Measurements from ENCODE around the gene DCTN2.
"Not testable (repeated sequence)": the region's sequence is repeated elsewhere in the genome, so short reads cannot be mapped to it uniquely, and the experiment has no call there.

DCTN2 gene

DNA sequence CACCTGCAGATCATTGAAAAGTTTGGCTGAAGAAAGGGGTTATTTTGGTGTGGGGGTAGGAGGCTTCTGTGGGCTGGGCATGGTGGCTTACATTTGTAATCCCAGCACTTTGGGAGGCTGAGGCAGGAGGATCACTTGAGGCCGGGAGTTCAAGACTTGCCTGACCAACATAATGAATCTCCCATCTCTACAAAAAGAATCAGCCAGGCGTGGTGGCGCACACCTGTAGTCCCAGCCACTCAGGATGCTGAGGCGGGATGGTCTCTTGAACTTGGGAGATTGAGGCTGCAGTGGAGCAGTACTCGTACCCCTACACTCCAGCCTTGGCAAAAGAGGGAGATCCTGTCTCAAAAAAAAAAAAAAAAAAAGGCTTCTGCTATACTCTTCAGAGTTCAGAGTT is 33.7 kb downstream of the DCTN2 start:
- H3K4me1 Mint-ChIP-seq: peaks cover 11% of the 10 kb centered on the region
- no peak for DNase-seq
- peaks cover 75% of the 10 kb centered on the region for H3K36me3 Mint-ChIP-seq (ENCODE audit: low read depth)
- no peak overlapping the region for H3K4me3 Mint-ChIP-seq
- H3K27ac Mint-ChIP-seq: no peak overlapping the region
- H3K9me3 Mint-ChIP-seq: no peaks in the 10 kb centered on the region
- no peaks in the 10 kb centered on the region for H3K27me3 Mint-ChIP-seq
- ATAC-seq: no peak

DNA sequence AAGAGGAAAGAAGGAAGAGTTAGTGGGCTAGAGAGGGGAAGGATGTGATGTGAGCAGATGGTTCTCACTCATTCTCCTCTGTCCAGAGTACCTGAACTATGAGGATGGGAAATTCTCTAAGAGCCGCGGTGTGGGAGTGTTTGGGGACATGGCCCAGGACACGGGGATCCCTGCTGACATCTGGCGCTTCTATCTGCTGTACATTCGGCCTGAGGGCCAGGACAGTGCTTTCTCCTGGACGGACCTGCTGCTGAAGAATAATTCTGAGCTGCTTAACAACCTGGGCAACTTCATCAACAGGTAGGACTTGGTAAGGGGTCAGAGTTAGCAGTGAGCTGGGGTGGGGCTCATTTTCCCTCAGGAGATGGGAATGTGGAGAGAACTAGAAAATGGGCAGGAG is 34.3 kb downstream of the DCTN2 start:
- peak overlapping the region; percentile 70 for H3K27ac Mint-ChIP-seq
- no peak overlapping the region for H3K4me3 Mint-ChIP-seq
- no peaks in the 10 kb centered on the region for H3K9me3 Mint-ChIP-seq
- DNase-seq: no peak
- H3K27me3 Mint-ChIP-seq: no peaks in the 10 kb centered on the region
- peaks cover 70% of the 10 kb centered on the region for H3K36me3 Mint-ChIP-seq (ENCODE audit: low read depth)
- ATAC-seq: no peak
- H3K4me1 Mint-ChIP-seq: peaks cover 7% of the 10 kb centered on the region

- no peak for DNase-seq
- no peak overlapping the region for H3K4me3 Mint-ChIP-seq
- no peaks in the 10 kb centered on the region for H3K9me3 Mint-ChIP-seq
- peaks cover 2% of the 10 kb centered on the region for H3K4me1 Mint-ChIP-seq
- no peak for ATAC-seq
- H3K27ac Mint-ChIP-seq: peak overlapping the region; percentile 70
- H3K36me3 Mint-ChIP-seq (ENCODE audit: low read depth): peaks cover 61% of the 10 kb centered on the region
- H3K27me3 Mint-ChIP-seq: no peaks in the 10 kb centered on the region
Measured at GRCh38 chr12:57511588-57512325, 35.2 kb downstream of the DCTN2 start.

- no peak overlapping the region for H3K27ac Mint-ChIP-seq
- H3K4me1 Mint-ChIP-seq: peaks cover 2% of the 10 kb centered on the region
- ATAC-seq: no peak
- no peaks in the 10 kb centered on the region for H3K9me3 Mint-ChIP-seq
- no peaks in the 10 kb centered on the region for H3K27me3 Mint-ChIP-seq
- no peak for DNase-seq
- H3K36me3 Mint-ChIP-seq (ENCODE audit: low read depth): peaks cover 61% of the 10 kb centered on the region
- H3K4me3 Mint-ChIP-seq: no peak overlapping the region
Measured at GRCh38 chr12:57511161-57511560, 35.8 kb downstream of the DCTN2 start.

DNA sequence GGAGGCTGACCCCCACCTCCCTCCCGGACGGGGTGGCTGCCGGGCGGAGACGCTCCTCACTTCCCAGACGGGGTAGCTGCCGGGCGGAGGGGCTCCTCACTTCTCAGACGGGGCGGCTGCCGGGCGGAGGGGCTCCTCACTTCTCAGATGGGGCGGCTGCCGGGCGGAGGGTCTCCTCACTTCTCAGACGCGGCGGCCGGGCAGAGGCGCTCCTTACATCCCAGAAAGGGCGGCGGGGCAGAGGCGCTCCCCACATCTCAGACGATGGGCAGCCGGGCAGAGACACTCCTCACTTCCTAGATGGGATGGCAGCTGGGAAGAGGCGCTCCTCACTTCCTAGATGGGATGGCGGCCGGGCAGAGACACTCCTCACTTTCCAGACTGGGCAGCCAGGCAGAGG is 39.2 kb downstream of the DCTN2 start:
- H3K27me3 Mint-ChIP-seq, ATAC-seq, H3K27ac Mint-ChIP-seq, H3K4me3 Mint-ChIP-seq, DNase-seq, H3K9me3 Mint-ChIP-seq, H3K4me1 Mint-ChIP-seq: not testable (repeated sequence)
- peaks cover 59% of the 10 kb centered on the region for H3K36me3 Mint-ChIP-seq (ENCODE audit: low read depth)

- H3K9me3 Mint-ChIP-seq, H3K27ac Mint-ChIP-seq, H3K4me1 Mint-ChIP-seq, ATAC-seq, DNase-seq, H3K4me3 Mint-ChIP-seq, H3K27me3 Mint-ChIP-seq: not testable (repeated sequence)
- peaks cover 54% of the 10 kb centered on the region for H3K36me3 Mint-ChIP-seq (ENCODE audit: low read depth)
Measured at GRCh38 chr12:57506541-57506940, 40.5 kb downstream of the DCTN2 start.

- ATAC-seq: not testable (repeated sequence)
Measured at GRCh38 chr12:57502311-57502969, 44.6 kb downstream of the DCTN2 start.

GRCh38 chr12:57500213-57500612 is 46.8 kb downstream of the DCTN2 start:
- DNase-seq (no peak), ATAC-seq (no peak)
- peaks cover 74% of the 10 kb centered on the region for H3K36me3 Mint-ChIP-seq (ENCODE audit: low read depth)
- peaks cover 4% of the 10 kb centered on the region for H3K4me1 Mint-ChIP-seq
- H3K27ac Mint-ChIP-seq: no peak overlapping the region
- no peaks in the 10 kb centered on the region for H3K9me3 Mint-ChIP-seq
- H3K4me3 Mint-ChIP-seq: no peak overlapping the region
- H3K27me3 Mint-ChIP-seq: no peaks in the 10 kb centered on the region

More at GRCh38 chr12:57502311-57502969, 44.6 kb downstream of the DCTN2 start:
- DNase-seq, H3K9me3 Mint-ChIP-seq, H3K4me3 Mint-ChIP-seq, H3K4me1 Mint-ChIP-seq, H3K27me3 Mint-ChIP-seq, H3K27ac Mint-ChIP-seq: not testable (repeated sequence)
- peaks cover 76% of the 10 kb centered on the region for H3K36me3 Mint-ChIP-seq (ENCODE audit: low read depth)

DNA sequence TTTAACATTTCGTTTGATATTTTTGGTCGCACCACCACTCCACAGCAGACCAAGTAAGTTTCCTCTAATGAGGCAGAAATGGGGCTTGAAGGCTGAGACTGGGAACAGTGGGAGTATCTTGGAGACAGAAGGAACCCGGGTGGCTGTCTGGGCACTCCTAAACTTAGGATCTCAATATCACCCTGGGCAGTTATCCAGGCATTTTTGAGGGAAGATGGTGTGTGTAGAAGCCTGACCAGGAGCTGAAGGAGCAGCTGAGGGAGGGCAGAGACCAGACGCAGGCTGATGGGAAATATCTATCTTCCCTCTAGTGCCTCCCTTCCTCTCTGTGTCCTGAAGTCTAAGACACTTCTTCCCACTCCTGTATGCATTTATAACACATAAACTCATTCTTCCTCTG is 48.4 kb downstream of the DCTN2 start:
- H3K36me3 Mint-ChIP-seq (ENCODE audit: low read depth): peaks cover 63% of the 10 kb centered on the region
- no peaks in the 10 kb centered on the region for H3K27me3 Mint-ChIP-seq
- ATAC-seq: no peak
- H3K27ac Mint-ChIP-seq: peak overlapping the region; percentile 30
- H3K4me1 Mint-ChIP-seq: peaks cover 3% of the 10 kb centered on the region
- H3K9me3 Mint-ChIP-seq: no peaks in the 10 kb centered on the region
- H3K4me3 Mint-ChIP-seq: no peak overlapping the region
- no peak for DNase-seq

DNA sequence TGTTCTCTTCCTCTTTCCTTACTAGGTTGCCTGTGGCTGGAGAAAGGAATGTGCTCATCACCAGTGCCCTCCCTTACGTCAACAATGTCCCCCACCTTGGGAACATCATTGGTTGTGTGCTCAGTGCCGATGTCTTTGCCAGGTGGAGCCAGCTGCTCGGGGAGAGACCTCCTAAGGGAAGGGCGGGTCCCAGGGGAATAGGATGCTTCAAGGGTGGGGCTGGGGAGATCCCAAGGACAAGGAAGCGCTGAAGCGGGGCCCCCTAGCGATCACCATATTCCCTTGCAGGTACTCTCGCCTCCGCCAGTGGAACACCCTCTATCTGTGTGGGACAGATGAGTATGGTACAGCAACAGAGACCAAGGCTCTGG is 48.9 kb downstream of the DCTN2 start:
- H3K4me3 Mint-ChIP-seq: no peak overlapping the region
- DNase-seq (no peak), ATAC-seq (no peak)
- H3K4me1 Mint-ChIP-seq: peaks cover 3% of the 10 kb centered on the region
- H3K27ac Mint-ChIP-seq: peak overlapping the region; percentile 30
- H3K27me3 Mint-ChIP-seq: no peaks in the 10 kb centered on the region
- peaks cover 60% of the 10 kb centered on the region for H3K36me3 Mint-ChIP-seq (ENCODE audit: low read depth)
- no peaks in the 10 kb centered on the region for H3K9me3 Mint-ChIP-seq

GRCh38 chr12:57497223-57498131 is 49.5 kb downstream of the DCTN2 start:
- DNase-seq (no peak), ATAC-seq (no peak)
- peaks cover 6% of the 10 kb centered on the region for H3K4me1 Mint-ChIP-seq
- peaks cover 63% of the 10 kb centered on the region for H3K36me3 Mint-ChIP-seq (ENCODE audit: low read depth)
- H3K9me3 Mint-ChIP-seq: no peaks in the 10 kb centered on the region
- H3K4me3 Mint-ChIP-seq: no peak overlapping the region
- H3K27ac Mint-ChIP-seq: no peak overlapping the region
- H3K27me3 Mint-ChIP-seq: no peaks in the 10 kb centered on the region

- H3K4me1 Mint-ChIP-seq: peaks cover 6% of the 10 kb centered on the region
- H3K27ac Mint-ChIP-seq: no peak overlapping the region
- peaks cover 64% of the 10 kb centered on the region for H3K36me3 Mint-ChIP-seq (ENCODE audit: low read depth)
- DNase-seq (no peak), ATAC-seq (no peak)
- no peaks in the 10 kb centered on the region for H3K9me3 Mint-ChIP-seq
- H3K4me3 Mint-ChIP-seq: no peak overlapping the region
- H3K27me3 Mint-ChIP-seq: no peaks in the 10 kb centered on the region
Measured at GRCh38 chr12:57496822-57497221, 50.2 kb downstream of the DCTN2 start.

DNA sequence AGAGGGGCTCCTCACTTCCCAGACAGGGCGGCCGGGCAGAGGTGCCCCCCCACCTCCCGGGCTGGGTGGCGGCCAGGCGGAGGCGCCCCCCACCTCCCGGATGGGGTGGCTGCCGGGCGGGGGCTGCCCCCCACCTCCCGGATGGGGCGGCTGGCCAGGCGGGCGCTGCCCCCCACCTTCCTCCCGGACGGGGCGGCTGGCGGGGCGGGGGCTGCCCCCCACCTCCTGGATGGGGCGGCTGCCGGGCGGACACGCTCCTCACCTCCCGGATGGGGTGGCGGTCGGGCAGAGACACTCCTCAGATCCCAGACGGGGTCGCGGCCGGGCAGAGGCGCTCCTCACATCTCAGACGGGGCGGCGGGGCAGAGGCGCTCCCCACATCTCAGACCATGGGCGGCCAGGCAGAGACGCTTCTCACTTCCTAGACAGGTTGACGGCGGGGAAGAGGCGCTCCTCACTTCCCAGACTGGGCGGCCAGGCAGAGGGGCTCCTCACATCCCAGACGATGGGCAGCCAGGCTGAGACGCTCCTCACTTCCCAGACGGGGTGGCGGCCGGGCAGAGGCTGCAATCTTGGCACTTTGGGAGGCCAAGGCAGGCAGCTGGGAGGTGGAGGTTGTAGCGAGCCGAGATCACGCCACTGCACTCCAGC is 51.8 kb downstream of the DCTN2 start:
- not testable (repeated sequence) for H3K27me3 Mint-ChIP-seq, H3K27ac Mint-ChIP-seq, ATAC-seq, H3K9me3 Mint-ChIP-seq, DNase-seq, H3K4me3 Mint-ChIP-seq
- peaks cover 64% of the 10 kb centered on the region for H3K36me3 Mint-ChIP-seq (ENCODE audit: low read depth)
- H3K4me1 Mint-ChIP-seq: peaks cover 12% of the 10 kb centered on the region

All from activated naive CD8-positive, alpha-beta T cell treated with anti-CD3 and anti-CD28 coated beads, Interleukin-2, amount 50 U/mL, for 24 hours (primary cell).